GM18907 (cell line): ENCODE data around the gene TRRAP.
"Not testable (repeated sequence)": the region's sequence is repeated elsewhere in the genome, so short reads cannot be mapped to it uniquely, and the experiment has no call there.

Experiments
- ATAC-seq: cut with Tn5 transposase; IDR thresholded peaks from one replicate; pipeline ENCODE4 v1.9.1; 2021; ENCODE audit warnings: mild to moderate bottlenecking, moderate library complexity; ENCODE audit not compliant: unreplicated experiment

Gene TRRAP

DNA sequence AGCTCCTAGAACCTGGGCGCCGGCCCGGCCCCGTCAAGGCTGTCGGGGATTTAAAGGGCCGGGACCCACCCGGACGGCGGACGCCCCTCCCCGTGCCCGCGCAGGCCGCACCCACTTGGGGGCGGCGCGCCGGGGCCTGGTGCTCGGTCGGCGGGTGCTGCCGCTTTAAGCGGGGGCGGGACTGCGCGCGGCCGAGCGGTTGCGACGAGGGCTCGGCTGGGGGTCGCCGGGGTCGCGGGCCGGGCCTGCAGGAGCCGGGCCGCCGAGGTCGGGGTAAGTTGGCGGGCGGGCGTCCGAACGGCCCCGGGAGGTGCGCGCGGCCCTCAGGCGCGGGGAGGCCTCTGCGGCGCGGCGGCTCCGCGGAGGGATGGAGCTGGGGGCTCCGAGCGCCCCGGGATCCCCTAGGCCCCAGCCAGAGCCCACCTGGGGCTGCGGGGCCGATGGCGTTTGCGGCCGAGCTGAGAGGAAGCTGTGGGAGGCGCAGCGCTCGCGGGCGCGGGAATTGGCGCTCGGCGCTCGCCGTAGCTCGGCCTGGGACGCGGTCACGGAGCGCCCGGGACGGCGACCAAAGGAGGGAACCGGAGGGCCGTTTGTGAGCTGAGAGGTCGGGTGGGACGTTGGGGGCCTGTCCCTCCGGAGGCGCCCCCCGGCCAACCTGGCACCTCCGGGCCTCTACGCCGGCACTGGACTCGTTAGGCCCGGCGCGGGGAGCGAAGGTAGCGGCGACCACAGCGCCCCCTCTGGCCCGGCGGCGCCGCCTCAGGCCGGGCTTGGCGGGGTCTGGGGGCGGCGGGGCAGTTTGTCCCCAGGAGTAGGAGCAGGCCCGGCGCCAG lies at the start of gene TRRAP:
Gene TRRAP (plus strand): TSS at position 168 of the 833 bp plus-strand sequence. CDS start 2,619 bp downstream, outside the sequence.
- ATAC-seq, result peak; percentile 73

- ATAC-seq, result no peak
Observed at GRCh38 chr7:98830972-98831548, 47.3 kb upstream of the TRRAP start.

- no peak for ATAC-seq
Observed at GRCh38 chr7:98831641-98832221, 46.6 kb upstream of the TRRAP start.

DNA sequence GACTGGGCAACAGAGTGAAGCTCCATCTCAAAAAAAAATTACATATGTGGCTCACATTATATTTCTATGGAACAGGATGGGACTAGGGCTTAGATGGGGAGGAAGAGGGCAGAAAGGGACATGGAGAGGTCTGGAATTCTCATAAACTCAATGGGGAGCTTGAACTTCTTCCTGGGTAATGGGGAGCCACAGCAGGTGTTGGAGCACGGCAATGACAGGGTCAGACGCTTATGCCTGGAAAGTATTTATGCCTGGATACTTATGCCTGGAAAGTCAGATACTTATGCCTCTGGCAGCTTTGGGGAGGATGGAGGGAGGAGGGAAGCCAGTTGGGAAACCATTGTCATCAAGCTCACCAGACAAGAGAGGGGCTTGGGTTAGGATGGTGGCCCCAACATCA lies 45.3 kb upstream of the TRRAP start:
- no peak for ATAC-seq

DNA sequence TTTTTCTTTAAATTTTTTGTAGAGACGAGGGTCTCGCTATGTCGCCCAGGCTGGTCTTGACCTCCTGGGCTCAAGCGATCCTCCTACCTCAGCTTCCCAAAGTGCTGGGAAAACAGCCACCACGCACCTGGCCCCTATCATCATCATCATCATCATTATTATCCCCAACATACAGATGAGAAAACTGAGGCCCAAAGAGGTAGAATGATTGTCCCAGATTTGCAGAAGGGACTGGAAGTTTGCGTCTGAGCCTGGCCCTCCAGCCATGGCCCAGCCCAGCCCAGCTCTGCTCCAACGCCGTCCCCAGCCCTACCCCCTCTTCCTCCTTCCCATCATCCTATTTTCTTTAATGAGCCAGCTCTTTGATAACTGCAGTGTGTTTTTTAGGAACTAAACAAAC lies 43.4 kb upstream of the TRRAP start:
- ATAC-seq, result no peak

DNA sequence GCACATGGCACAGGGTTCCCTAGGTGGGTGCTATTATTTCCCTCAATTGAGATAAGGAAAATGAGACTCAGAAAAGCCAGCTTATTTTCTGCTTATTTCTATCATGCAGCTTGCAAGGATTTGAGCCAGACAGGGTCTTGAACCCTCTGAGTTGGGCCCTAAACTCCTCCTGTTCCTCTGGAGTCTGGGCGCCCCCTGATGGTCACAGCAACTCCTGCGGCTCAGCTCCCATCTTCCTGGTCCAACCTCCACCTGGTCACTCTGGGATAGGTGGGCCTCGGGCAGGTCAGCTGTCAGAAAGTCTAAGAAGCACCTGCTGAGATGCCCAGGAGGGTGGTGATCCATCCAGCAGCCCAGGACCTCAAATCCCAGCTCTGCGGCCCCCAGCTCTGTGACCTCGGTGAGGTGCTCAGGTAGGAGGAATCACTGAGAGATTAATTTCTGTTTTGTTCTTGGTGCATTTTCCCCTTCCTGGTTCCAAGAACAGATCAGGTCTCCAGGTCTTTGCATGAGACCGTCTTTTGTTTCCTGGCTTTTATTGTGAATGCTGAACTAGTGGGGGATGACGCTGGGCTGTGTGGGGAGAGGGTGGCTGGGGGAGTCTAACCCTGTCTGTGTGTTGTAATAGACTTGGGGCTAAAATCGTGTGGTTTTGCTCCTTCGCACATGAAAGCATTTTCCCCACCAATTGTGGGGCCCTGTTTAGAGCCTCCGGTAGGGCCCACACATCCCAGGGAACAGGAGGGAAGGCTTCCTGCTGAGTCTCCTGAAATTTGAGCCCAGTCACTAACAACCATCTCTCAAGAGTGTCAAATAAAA lies 41.3 kb upstream of the TRRAP start:
- no peak for ATAC-seq

GRCh38 chr7:98837630-98837972 lies 40.7 kb upstream of the TRRAP start:
- no peak for ATAC-seq

- ATAC-seq, result no peak
Observed at GRCh38 chr7:98840096-98840495, 38.2 kb upstream of the TRRAP start.

GRCh38 chr7:98840722-98841121 lies 37.6 kb upstream of the TRRAP start:
- ATAC-seq, result no peak

DNA sequence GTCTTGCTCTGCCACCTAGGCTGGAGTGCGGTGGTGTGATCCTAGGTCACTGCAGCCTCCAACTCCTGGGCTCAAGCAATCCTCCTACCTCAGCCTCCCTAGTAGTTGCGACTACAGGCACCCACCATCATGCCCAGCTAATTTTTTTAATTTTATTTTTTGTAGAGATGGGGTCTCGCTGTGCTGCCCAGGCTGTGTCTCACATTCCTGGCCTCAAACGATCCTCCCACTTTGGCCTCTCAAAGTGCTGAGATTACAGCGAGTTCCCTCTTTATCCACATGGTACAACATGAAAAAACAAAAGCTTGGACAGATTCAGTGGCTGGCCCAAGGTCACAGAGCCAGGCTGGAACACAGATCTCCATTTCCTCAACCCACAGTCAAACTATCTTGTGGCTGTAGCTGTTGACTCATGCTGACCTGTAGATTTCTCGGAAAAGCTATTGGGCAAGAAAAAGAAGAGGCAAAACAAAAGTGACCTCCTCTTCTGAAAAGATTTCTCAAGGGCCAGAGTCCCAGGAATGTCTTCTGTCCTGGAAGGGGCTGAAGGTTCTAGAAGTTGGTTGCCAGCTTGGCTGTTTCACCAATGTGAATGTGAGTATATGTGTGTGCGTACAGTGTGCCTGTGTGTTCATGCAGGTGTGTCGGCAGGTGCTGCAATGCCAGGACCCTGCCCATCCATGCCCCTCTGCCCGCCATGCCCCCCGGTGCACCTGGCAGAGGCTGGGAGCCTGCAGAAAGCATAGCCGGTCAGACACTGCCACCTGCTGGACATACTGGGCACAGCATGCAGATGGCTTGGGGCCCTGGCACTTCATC lies 36.9 kb upstream of the TRRAP start:
- no peak for ATAC-seq

DNA sequence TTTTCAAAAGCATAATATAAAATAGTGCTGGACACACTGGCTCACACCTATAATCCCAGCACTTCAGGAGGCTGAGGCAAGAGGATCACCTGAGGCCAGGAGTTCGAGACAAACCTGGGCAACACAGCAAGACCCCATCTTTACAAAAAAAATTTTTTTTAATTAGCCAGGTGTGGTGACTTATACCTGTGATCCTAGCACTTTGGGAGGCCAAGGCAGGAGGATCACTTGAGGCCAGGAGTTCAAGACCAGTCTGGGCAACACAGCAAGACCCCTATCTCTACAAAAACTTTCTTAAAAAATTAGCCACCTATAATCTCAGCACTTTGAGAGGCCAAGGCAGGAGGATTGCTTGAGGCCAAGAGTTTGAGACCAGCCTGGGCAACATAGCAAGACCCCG lies 35.8 kb upstream of the TRRAP start:
- not testable (repeated sequence) for ATAC-seq

- ATAC-seq, result no peak
Observed at GRCh38 chr7:98848918-98849317, 29.4 kb upstream of the TRRAP start.

- ATAC-seq, result no peak
Observed at GRCh38 chr7:98852826-98853225, 25.5 kb upstream of the TRRAP start.

DNA sequence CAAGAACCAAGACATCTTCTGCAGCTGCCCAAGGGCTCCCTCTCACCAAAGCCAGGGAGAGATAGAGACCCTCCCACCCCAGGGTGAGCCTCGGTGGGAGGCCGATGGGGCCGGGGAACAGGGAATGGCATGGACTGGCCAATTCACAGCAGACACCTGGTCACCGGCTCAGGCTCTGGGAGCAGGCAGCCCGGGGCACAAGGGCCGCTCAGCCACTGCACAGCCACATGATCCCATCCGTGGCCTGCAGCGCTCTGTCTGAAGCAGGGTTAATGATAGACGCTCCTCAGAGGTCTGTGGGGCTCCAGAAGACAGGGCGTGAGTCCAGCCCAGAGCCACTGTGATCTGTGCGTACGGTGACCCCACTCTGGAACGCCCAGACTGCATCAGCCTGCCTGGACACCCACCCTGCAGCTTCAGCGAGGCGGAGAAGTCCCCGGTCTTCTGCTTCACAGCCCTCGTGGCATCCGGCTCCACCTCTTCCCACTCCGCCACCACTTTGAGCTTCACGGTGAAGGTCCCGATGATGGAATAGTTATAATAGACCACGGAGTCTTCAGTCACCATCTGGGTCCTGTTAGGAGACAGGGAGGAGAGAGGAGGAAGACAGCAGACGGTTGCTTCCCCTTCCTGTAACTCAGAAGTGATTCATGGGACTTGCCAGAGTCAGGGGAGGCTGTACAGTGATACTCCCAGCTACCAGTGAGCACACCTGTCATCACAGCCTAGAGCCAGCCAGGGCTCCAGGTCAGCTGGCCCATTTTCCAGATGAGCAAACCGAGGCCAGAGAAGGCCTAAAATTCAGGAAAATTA lies 22.5 kb upstream of the TRRAP start:
- ATAC-seq, result no peak

DNA sequence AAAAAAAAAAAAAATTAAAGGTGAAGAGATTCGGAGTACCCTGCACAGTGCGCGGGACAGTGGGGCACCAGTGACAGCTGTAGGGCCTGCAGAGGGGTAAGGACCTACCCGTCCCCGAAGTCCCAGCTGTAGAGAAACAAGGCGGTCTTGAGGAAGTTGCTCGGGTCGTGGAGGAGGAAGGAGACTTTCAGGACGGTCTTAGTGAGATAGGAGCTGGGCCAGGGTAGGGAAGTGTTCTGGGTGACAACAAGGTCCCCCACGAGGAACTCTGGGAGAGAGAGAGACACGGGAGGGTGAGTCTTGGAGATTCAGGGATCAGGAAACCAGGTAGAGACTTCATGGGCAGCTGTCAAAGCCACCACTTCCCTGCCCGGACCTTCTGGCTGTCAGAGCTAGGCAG lies 18.3 kb upstream of the TRRAP start:
- no peak for ATAC-seq

- no peak for ATAC-seq
Observed at GRCh38 chr7:98862203-98862602, 16.1 kb upstream of the TRRAP start.

DNA sequence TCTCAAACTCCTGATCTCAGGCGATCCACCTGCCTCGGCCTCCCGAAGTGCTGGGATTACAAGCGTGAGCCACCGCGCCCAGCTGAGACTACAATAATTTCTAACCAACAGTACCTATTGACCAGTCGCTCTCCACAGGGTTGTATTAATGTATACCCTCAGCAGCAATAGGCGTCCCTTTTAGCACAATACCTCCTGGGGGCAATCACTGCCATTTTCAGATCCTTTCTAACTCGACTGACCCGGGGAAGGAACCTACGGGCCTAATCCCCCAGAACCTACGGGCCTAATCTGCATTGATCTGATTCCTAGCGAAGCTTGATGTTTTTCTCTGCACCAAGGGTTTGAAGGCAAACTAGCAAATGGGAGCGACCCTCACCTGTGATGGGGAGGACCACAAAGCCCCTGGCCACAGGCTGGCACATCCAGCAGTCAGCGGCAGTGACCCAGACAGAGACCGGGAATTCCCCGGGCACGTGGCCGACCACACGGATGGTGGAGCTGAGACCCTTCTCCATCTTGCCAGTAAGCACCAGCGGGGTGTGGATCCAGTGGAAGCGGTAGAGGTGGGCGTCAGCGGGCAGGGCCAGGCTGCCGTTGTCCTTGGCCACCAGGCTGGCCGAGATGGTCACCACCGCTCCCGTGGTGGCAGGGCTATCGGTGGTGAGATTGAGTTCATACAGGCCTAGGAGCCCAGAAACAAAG lies 15.5 kb upstream of the TRRAP start:
- ATAC-seq, result no peak

GRCh38 chr7:98863601-98864000 lies 14.7 kb upstream of the TRRAP start:
- no peak for ATAC-seq
